ENCODE results near the gene PRDM12. TPM values are rescaled to one million over a fixed set of nuclear protein-coding genes. Genes with fewer than 3 reads are reported as not detected.

The PRDM12 gene
- total RNA-seq, 1 experiment from 2014 or later = not detected

DNA sequence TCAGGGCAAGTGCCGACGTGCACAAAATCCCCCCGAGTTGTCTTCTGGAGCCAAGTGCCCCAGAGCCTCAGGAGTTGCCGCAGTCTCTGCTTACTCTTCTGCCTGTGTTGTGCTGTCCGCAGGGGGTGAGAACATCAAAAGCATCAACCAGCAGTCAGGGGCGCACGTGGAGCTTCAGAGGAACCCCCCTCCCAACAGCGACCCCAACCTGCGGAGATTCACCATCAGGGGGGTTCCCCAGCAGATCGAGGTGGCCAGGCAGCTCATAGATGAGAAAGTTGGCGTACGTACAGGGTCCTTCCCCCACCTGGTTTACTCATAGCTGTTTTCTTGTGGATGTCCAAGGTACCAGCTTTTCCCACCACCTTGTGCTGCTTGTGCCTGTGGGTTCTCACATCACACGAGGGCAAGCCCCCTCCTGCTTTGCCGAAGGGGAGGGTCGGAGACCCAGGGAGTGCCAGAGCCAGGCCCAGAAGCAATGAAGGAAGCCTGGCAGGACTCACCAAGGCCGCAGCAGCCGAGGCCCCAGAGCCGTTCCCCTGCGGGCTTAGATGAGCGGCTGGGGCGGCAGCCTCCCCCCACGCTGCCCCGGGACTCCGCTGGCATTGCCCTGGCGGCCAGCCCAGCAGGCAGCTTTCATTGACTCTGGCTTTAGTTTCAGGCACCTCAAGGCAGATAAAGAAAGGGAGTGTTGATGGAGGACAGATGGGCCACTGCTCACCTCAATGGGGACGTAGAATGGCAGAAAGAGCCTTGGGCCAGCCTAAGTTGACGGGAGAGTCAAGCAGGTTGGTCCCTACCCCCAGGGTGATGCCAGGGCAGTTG, 33.7 kb upstream of the PRDM12 start:
- no peaks in the 10 kb centered on the region for H3K23me2 ChIP-seq (ENCODE audit: insufficient read length, low read depth, low read length, poor library complexity, severe bottlenecking)
- no peak overlapping the region for H3K27ac ChIP-seq (ENCODE audit: insufficient read length, low read depth, low read length)
- H3K23ac ChIP-seq (ENCODE audit: insufficient read length, low read depth, low read length) = no peak overlapping the region
- H3K4me1 ChIP-seq (ENCODE audit: insufficient read depth, low read length) = peaks cover 4% of the 10 kb centered on the region; the same call in 1 of the 2 replicates
- TF ChIP-seq, protein P1, sequence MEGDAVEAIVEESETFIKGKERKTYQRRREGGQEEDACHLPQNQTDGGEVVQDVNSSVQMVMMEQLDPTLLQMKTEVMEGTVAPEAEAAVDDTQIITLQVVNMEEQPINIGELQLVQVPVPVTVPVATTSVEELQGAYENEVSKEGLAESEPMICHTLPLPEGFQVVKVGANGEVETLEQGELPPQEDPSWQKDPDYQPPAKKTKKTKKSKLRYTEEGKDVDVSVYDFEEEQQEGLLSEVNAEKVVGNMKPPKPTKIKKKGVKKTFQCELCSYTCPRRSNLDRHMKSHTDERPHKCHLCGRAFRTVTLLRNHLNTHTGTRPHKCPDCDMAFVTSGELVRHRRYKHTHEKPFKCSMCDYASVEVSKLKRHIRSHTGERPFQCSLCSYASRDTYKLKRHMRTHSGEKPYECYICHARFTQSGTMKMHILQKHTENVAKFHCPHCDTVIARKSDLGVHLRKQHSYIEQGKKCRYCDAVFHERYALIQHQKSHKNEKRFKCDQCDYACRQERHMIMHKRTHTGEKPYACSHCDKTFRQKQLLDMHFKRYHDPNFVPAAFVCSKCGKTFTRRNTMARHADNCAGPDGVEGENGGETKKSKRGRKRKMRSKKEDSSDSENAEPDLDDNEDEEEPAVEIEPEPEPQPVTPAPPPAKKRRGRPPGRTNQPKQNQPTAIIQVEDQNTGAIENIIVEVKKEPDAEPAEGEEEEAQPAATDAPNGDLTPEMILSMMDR (conservative IDR thresholded peaks at IDR 0.05) = no peak
- no peak overlapping the region for H3K4ac ChIP-seq (ENCODE audit: low read depth, low read length)
- H3K4me1 Mint-ChIP-seq = peaks cover 30 to 41% of the 10 kb centered on the region in 2 experiments
- H3K14ac ChIP-seq (ENCODE audit: insufficient read depth, low read length) = no peak overlapping the region
- no peak overlapping the region for H4K5ac ChIP-seq (ENCODE audit: insufficient read length, low read depth, low read length)
- no peaks in the 10 kb centered on the region; a peak in 1 of 5 replicates for H3K9me3 Mint-ChIP-seq
- no peaks in the 10 kb centered on the region for H3K9me3 ChIP-seq (ENCODE audit: control insufficient read depth, low read depth, low read length)
- H3T11ph ChIP-seq (ENCODE audit: low read length) = no peak overlapping the region
- no peaks in the 10 kb centered on the region; the same call in 1 of the 2 replicates for H3K27me3 Mint-ChIP-seq (ENCODE audit: low read depth)
- no peaks in the 10 kb centered on the region for H3K79me2 ChIP-seq (ENCODE audit: insufficient read depth, low read length)
- H2BK5ac ChIP-seq (ENCODE audit: insufficient read length, low read length) = no peak overlapping the region
- no peak overlapping the region for H3K4me2 ChIP-seq (ENCODE audit: insufficient read depth, insufficient read length, low read length)
- H3K27me3 ChIP-seq (ENCODE audit: insufficient read depth, low read length) = no peaks in the 10 kb centered on the region
- WGBS (ENCODE audit: extremely low coverage, insufficient read length, low lambda C conversion rate) = no CpG with 5 or more reads among the region's 27 CpGs
- no peaks in the 10 kb centered on the region for H3K79me1 ChIP-seq (ENCODE audit: insufficient read depth, low read depth, low read length, poor library complexity, severe bottlenecking)
- no peaks in the 10 kb centered on the region for H4K20me1 ChIP-seq (ENCODE audit: control insufficient read depth, insufficient read depth, insufficient read length)
- H2BK12ac ChIP-seq (ENCODE audit: insufficient read length, low read depth, low read length) = no peak overlapping the region
- H3K27ac Mint-ChIP-seq = peak overlapping the region; percentile 84 to 99 (median 95); a peak in 5 of 7 replicates
- no peak overlapping the region for H3K56ac ChIP-seq (ENCODE audit: insufficient read length, low read depth, low read length)
- no peak overlapping the region for H2BK20ac ChIP-seq (ENCODE audit: low read depth, low read length, poor library complexity, severe bottlenecking)
- peaks cover 42 to 71% (median 65%) of the 10 kb centered on the region in 3 experiments; a peak in 6 of 7 replicates for H3K36me3 Mint-ChIP-seq (ENCODE audit: insufficient read depth in 1 of 3, low read depth in 3 of 3)
- no peak overlapping the region for H3K9ac ChIP-seq (ENCODE audit: extremely low read depth, insufficient read length, low read length)
- H4K91ac ChIP-seq (ENCODE audit: insufficient read length, low read depth, low read length) = no peak overlapping the region
- no peak overlapping the region for H2AFZ ChIP-seq (ENCODE audit: low read length)
- no peak overlapping the region for H3K18ac ChIP-seq (ENCODE audit: insufficient read length, low read depth, low read length)
- H2BK15ac ChIP-seq (ENCODE audit: low read depth, low read length) = no peak overlapping the region
- no peak overlapping the region for H3K4me3 Mint-ChIP-seq
- H2AK5ac ChIP-seq (ENCODE audit: insufficient read length, low read length) = no peak overlapping the region
- no peak for DNase-seq
- no peak overlapping the region for H2BK120ac ChIP-seq (ENCODE audit: low read depth, low read length, poor library complexity, severe bottlenecking)
- no peak overlapping the region for H4K8ac ChIP-seq (replicated peaks; ENCODE audit: insufficient read length, low read depth, low read length)
